NCI-H146 (cell line): ENCODE measurements around the gene ASAP2.
"Not testable (repeated sequence)": the region's sequence is repeated elsewhere in the genome, so short reads cannot be mapped to it uniquely, and the experiment has no call there.

Experiments used
- DNase-seq: peaks from one replicate; lab custom pipeline; 2025; lab: John Stamatoyannopoulos, UW

The ASAP2 gene

GRCh38 chr2:9251154-9252001, 44.8 kb downstream of the ASAP2 start:
- DNase-seq = no peak

GRCh38 chr2:9252002-9252357, 45.4 kb downstream of the ASAP2 start:
- no peak for DNase-seq

- DNase-seq = no peak
Observed at GRCh38 chr2:9255416-9255815, 48.8 kb downstream of the ASAP2 start.

GRCh38 chr2:9256147-9256546, 49.5 kb downstream of the ASAP2 start:
- no peak for DNase-seq

- no peak for DNase-seq
Observed at GRCh38 chr2:9256570-9257043, 50.0 kb downstream of the ASAP2 start.

GRCh38 chr2:9258501-9258900, 51.9 kb downstream of the ASAP2 start:
- no peak for DNase-seq

- no peak for DNase-seq
Observed at GRCh38 chr2:9258953-9259399, 52.4 kb downstream of the ASAP2 start.

GRCh38 chr2:9260464-9260918, 53.9 kb downstream of the ASAP2 start:
- no peak for DNase-seq

GRCh38 chr2:9261231-9261883, 54.7 kb downstream of the ASAP2 start:
- no peak for DNase-seq

- DNase-seq = no peak
Observed at GRCh38 chr2:9262671-9263171, 56.1 kb downstream of the ASAP2 start.

GRCh38 chr2:9263428-9263827, 56.8 kb downstream of the ASAP2 start:
- no peak for DNase-seq

GRCh38 chr2:9264301-9264700, 57.7 kb downstream of the ASAP2 start:
- DNase-seq = no peak

GRCh38 chr2:9266711-9267110, 60.1 kb downstream of the ASAP2 start:
- DNase-seq = no peak

GRCh38 chr2:9267286-9267685, 60.7 kb downstream of the ASAP2 start:
- DNase-seq = not testable (repeated sequence)

GRCh38 chr2:9268301-9269080, 61.9 kb downstream of the ASAP2 start:
- DNase-seq = no peak

GRCh38 chr2:9269295-9269694, 62.7 kb downstream of the ASAP2 start:
- no peak for DNase-seq

- DNase-seq = no peak
Observed at GRCh38 chr2:9269695-9270360, 63.2 kb downstream of the ASAP2 start.

GRCh38 chr2:9271091-9271490, 64.5 kb downstream of the ASAP2 start:
- no peak for DNase-seq

- no peak for DNase-seq
Observed at GRCh38 chr2:9271691-9272090, 65.1 kb downstream of the ASAP2 start.

- DNase-seq = no peak
Observed at GRCh38 chr2:9273486-9274130, 67.0 kb downstream of the ASAP2 start.

- no peak for DNase-seq
Observed at GRCh38 chr2:9274701-9275343, 68.2 kb downstream of the ASAP2 start.
